SK-N-SH (cell line): ENCODE measurements around the gene NUMA1. TPM values are rescaled to one million over a fixed set of nuclear protein-coding genes. Genes with fewer than 3 reads are reported as not detected.
A peak's percentile ranks its signal among the peaks of the same experiment; 100 is the strongest.

Experiments
- CTCF ChIA-PET: fragments of 300-600, 350-600 bp; formaldehyde crosslinking; extraction: SDS; loops from one replicate; lab custom pipeline; 2021; lab: Yijun Ruan, JAX
- POLR2A ChIA-PET: fragments of 350-600 bp; sonication (Branson Sonifier 250); formaldehyde crosslinking; extraction: SDS; loops from one replicate; lab custom pipeline; 2020; ENCODE audit warnings: antibody characterized with exemption, inconsistent platforms; lab: Yijun Ruan, JAX
- DNase-seq: peaks from one replicate; pipeline ENCODE4 v3.0.0; 2012
- H2AFZ ChIP-seq: fragments of 200-600 bp; sonication (generic); 2 replicates; pipeline ENCODE4 v1.8.1; 2016; ENCODE audit warnings: antibody characterized with exemption, mild to moderate bottlenecking, low read depth
- H3F3A ChIP-seq: fragments of 200-600 bp; sonication (generic); replicated peaks from 2 replicates; pipeline ENCODE3; 2016; ENCODE audit warnings: antibody characterized with exemption, mild to moderate bottlenecking; ENCODE audit not compliant: insufficient read depth
- H3K27ac ChIP-seq, 2 experiments: fragments of 200-500 bp in 1 of 2; fragments of 200-600 bp in 1 of 2; sonication (Bioruptor generic) in 1 of 2; sonication (generic), shearing (Covaris generic) in 1 of 2; 2 replicates each; pipeline versions ENCODE4 v1.5.1 to v1.6.1; 2014 to 2016; ENCODE audit warnings: low read depth in 2 of 2, inconsistent platforms in 1 of 2, low read length in 1 of 2, mild to moderate bottlenecking in 1 of 2, mixed read lengths in 1 of 2
- H3K27me3 ChIP-seq: fragments of 200-600 bp; sonication (generic), shearing (Covaris generic); 2 replicates; pipeline ENCODE4 v1.6.1; 2016; ENCODE audit warnings: mixed run types; ENCODE audit not compliant: insufficient read depth
- H3K36me3 ChIP-seq, 2 experiments: fragments of 200-500 bp in 1 of 2; fragments of 200-600 bp in 1 of 2; sonication (Bioruptor generic) in 1 of 2; sonication (generic) in 1 of 2; replicated peaks in 1 of 2; 2 replicates each; pipeline versions ENCODE3 to v1.5.1; 2014 to 2016; ENCODE audit warnings: low read length in 1 of 2, mild to moderate bottlenecking in 1 of 2; ENCODE audit not compliant: insufficient read depth in 2 of 2, control insufficient read depth in 1 of 2
- H3K4me1 ChIP-seq, 2 experiments: fragments of 200-500 bp in 1 of 2; fragments of 200-600 bp in 1 of 2; sonication (Bioruptor generic) in 1 of 2; sonication (generic), shearing (Covaris generic) in 1 of 2; 2 replicates each; pipeline versions ENCODE4 v1.5.1 to v1.6.1; 2014 to 2016; ENCODE audit warnings: low read depth in 1 of 2, low read length in 1 of 2, mixed run types in 1 of 2; ENCODE audit not compliant: insufficient read depth in 2 of 2, control insufficient read depth in 1 of 2
- H3K4me2 ChIP-seq: fragments of 200-600 bp; sonication (generic), shearing (Covaris generic); 2 replicates; pipeline ENCODE4 v1.6.1; 2017; ENCODE audit warnings: mixed run types
- H3K4me3 ChIP-seq, 2 experiments: fragments of 200-500 bp in 1 of 2; fragments of 200-600 bp in 1 of 2; sonication (Bioruptor generic) in 1 of 2; sonication (generic), shearing (Covaris generic) in 1 of 2; 2 replicates each; pipeline versions ENCODE4 v1.5.1 to v1.8.1; 2014 to 2016; ENCODE audit warnings: low read depth in 2 of 2, inconsistent platforms in 1 of 2, low read length in 1 of 2, mild to moderate bottlenecking in 1 of 2, mixed read lengths in 1 of 2, moderate library complexity in 1 of 2
- H3K79me2 ChIP-seq: fragments of 200-600 bp; sonication (generic); 2 replicates; pipeline ENCODE4 v1.8.1; 2017; ENCODE audit warnings: mild to moderate bottlenecking; ENCODE audit not compliant: insufficient read depth
- H3K9ac ChIP-seq: fragments of 200-600 bp; sonication (generic); 2 replicates; pipeline ENCODE4 v1.6.1; 2017; ENCODE audit warnings: mixed run types
- H3K9me2 ChIP-seq: fragments of 200-600 bp; sonication (generic); 2 replicates; pipeline ENCODE4 v1.6.1; 2017; ENCODE audit warnings: mixed run types
- H3K9me3 ChIP-seq: fragments of 200-600 bp; sonication (generic); 2 replicates; pipeline ENCODE4 v1.6.1; 2017; ENCODE audit warnings: mixed run types, mild to moderate bottlenecking, moderate library complexity
- H4K20me1 ChIP-seq: fragments of 200-600 bp; sonication (generic); 2 replicates; pipeline ENCODE4 v1.6.1; 2017; ENCODE audit warnings: mild to moderate bottlenecking, mixed run types; ENCODE audit not compliant: insufficient read depth
- ELF1 ChIP-seq: IDR thresholded peaks from 2 replicates; pipeline ENCODE4 v1.4.0; 2012
- EP300 ChIP-seq, 2 experiments: IDR thresholded peaks; 2 replicates each; pipeline versions ENCODE4 v1.4.0 to v1.6.1; 2012; ENCODE audit warnings: borderline replicate concordance in 1 of 2, low read depth in 1 of 2, low read length in 1 of 2
- EZH2phosphoT487 ChIP-seq: fragments of 200-600 bp; sonication (generic); IDR thresholded peaks from 2 replicates; pipeline ENCODE4 v1.6.1; 2017; ENCODE audit warnings: low read depth, mixed run types, mild to moderate bottlenecking, antibody characterized with exemption, moderate library complexity, borderline replicate concordance
- FOXJ3 ChIP-seq: sonication (generic); formaldehyde crosslinking; IDR thresholded peaks from 2 replicates; pipeline ENCODE4 v1.5.1; 2020; ENCODE audit warnings: mild to moderate bottlenecking, missing genetic modification reagents
- JUND ChIP-seq: IDR thresholded peaks from 2 replicates; pipeline ENCODE4 v1.4.0; 2012
- MXI1 ChIP-seq: IDR thresholded peaks from 2 replicates; pipeline ENCODE4 v1.6.1; 2012; ENCODE audit warnings: mild to moderate bottlenecking, low read depth, low read length, improper control_type of control experiment
- NFIC ChIP-seq: IDR thresholded peaks from 2 replicates; pipeline ENCODE4 v1.4.0; 2012; ENCODE audit warnings: borderline replicate concordance
- NRF1 ChIP-seq: IDR thresholded peaks from 2 replicates; pipeline ENCODE4 v1.6.1; 2012; ENCODE audit warnings: low read depth, mild to moderate bottlenecking, low read length
- RFX5 ChIP-seq: IDR thresholded peaks from 2 replicates; pipeline ENCODE4 v1.6.1; 2012; ENCODE audit warnings: mild to moderate bottlenecking, improper control_type of control experiment, low read length
- SIN3A ChIP-seq: IDR thresholded peaks from 2 replicates; pipeline ENCODE4 v1.6.1; 2012; ENCODE audit warnings: low read depth, mild to moderate bottlenecking, low read length, moderate library complexity, borderline replicate concordance
- SMC3 ChIP-seq: IDR thresholded peaks from 2 replicates; pipeline ENCODE4 v1.6.1; 2012; ENCODE audit warnings: low read depth, low read length, improper control_type of control experiment
- TCF12 ChIP-seq: IDR thresholded peaks from 2 replicates; pipeline ENCODE4 v1.4.0; 2012
- YY1 ChIP-seq: IDR thresholded peaks from 2 replicates; pipeline ENCODE4 v1.4.0; 2012; ENCODE audit warnings: low read depth, mild to moderate bottlenecking
- WGBS: methylation state at CpG from one replicate; pipeline ENCODE4 v1.1.6; 2017; ENCODE audit warnings: low lambda C conversion rate; 5-methylcytosine and 5-hydroxymethylcytosine counted together
- polyA plus RNA-seq, 3 experiments: library from polyadenylated mRNA; depleted of rRNA; stranded (reverse); fragments of >200 nt; gene quantifications; 2 replicates each; pipeline ENCODE4 v1.2.3, GENCODE V29; 2012
- TF ChIP-seq, protein P1 (sequence below): IDR thresholded peaks from 2 replicates; pipeline ENCODE4 v1.4.0; 2012; ENCODE audit warnings: low read depth, borderline replicate concordance
- TF ChIP-seq, protein P2 (sequence below): IDR thresholded peaks from 2 replicates; pipeline ENCODE4 v1.4.0; 2012; ENCODE audit warnings: low read depth
- TF ChIP-seq, protein P3 (sequence below): fragments of 200-600 bp; sonication (generic); IDR thresholded peaks from 2 replicates; pipeline ENCODE4 v1.6.1; 2017; ENCODE audit warnings: antibody characterized with exemption, mild to moderate bottlenecking, moderate library complexity
- TF ChIP-seq, protein P4 (sequence below): IDR thresholded peaks from 2 replicates; pipeline ENCODE4 v1.6.1; 2012; ENCODE audit warnings: mild to moderate bottlenecking, low read depth, low read length, moderate library complexity

NUMA1 gene
- polyA plus RNA-seq, 1 of the 3 experiments (the other 2 are of a cell fraction) = 111 TPM

DNA sequence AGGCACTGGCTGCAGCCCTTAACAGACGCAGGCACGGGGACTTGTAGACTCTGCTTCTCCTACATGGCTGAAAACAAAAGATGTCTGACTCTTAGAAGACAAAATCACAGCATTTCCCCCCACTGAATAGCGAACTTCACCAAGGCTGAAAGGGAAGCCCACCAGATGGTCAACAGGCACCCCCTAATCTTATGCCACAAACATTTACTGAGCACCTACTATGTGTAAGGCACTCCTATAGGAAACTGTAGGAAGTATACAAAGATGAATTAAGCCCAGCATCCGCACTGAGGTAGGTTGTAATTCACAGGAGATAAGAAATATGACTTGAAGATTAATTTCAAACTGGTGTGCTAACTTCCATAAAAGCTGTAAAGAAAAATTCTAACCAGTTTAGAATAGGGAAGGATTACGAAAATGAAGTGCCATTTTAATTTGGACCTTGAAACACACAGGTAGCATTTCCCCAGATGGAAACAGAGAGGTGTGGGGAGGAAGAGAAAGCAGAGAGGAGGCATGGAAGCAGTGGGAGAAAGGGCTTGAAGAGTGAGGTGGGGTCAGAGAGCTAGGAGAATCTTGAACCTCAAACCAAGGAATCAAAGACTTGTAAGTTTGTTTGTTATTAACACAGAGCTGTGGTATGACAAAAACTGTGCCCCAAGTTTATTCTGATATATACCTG lies 38.1 kb downstream of the NUMA1 start:
- H3K4me3 ChIP-seq = peak overlapping the region; percentile 64 to 67
- H3K27me3 ChIP-seq = no peaks in the 10 kb centered on the region
- peaks cover 94% of the 10 kb centered on the region for H3K79me2 ChIP-seq
- H3F3A ChIP-seq = peaks cover 18% of the 10 kb centered on the region
- peak overlapping the region; percentile 93 for H2AFZ ChIP-seq
- peak overlapping the region; percentile 91 for H3K4me2 ChIP-seq
- H3K9me3 ChIP-seq = no peaks in the 10 kb centered on the region
- no peak for TF ChIP-seq EZH2phosphoT487
- no peak for TF ChIP-seq JUND
- no peak for TF ChIP-seq FOXJ3 (CRISPR knock-in tag)
- TF ChIP-seq TCF12 = no peak
- no peak for TF ChIP-seq RFX5
- TF ChIP-seq, protein P1, sequence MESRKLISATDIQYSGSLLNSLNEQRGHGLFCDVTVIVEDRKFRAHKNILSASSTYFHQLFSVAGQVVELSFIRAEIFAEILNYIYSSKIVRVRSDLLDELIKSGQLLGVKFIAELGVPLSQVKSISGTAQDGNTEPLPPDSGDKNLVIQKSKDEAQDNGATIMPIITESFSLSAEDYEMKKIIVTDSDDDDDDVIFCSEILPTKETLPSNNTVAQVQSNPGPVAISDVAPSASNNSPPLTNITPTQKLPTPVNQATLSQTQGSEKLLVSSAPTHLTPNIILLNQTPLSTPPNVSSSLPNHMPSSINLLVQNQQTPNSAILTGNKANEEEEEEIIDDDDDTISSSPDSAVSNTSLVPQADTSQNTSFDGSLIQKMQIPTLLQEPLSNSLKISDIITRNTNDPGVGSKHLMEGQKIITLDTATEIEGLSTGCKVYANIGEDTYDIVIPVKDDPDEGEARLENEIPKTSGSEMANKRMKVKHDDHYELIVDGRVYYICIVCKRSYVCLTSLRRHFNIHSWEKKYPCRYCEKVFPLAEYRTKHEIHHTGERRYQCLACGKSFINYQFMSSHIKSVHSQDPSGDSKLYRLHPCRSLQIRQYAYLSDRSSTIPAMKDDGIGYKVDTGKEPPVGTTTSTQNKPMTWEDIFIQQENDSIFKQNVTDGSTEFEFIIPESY = no peak
- TF ChIP-seq, protein P2, sequence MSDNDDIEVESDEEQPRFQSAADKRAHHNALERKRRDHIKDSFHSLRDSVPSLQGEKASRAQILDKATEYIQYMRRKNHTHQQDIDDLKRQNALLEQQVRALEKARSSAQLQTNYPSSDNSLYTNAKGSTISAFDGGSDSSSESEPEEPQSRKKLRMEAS = no peak
- H3K36me3 ChIP-seq = no peaks in the 10 kb centered on the region
- no peaks in the 10 kb centered on the region for H3K9me2 ChIP-seq
- WGBS = 24% methylated on average over 5 of the region's 5 CpGs
- peaks cover 18 to 41% of the 10 kb centered on the region in 2 experiments for H3K4me1 ChIP-seq
- peaks cover 11% of the 10 kb centered on the region for H4K20me1 ChIP-seq
- ChIA-PET POLR2A (interaction anchor here (0.6 to 1.6 kb wide), 6 partner anchors 8 to 70 kb away, joined by 3 to 7 read pairs (median 3); no protein-coding TSS in a partner anchor), CTCF (interaction anchor here (1.0 to 5.2 kb wide), 6 partner anchors 11 to 549 kb away, joined by 3 to 22 read pairs (median 8); no protein-coding TSS in a partner anchor)
- peak overlapping the region; percentile 97 to 99 for H3K27ac ChIP-seq
- peak overlapping the region; percentile 84 for H3K9ac ChIP-seq
- DNase-seq = no peak

DNA sequence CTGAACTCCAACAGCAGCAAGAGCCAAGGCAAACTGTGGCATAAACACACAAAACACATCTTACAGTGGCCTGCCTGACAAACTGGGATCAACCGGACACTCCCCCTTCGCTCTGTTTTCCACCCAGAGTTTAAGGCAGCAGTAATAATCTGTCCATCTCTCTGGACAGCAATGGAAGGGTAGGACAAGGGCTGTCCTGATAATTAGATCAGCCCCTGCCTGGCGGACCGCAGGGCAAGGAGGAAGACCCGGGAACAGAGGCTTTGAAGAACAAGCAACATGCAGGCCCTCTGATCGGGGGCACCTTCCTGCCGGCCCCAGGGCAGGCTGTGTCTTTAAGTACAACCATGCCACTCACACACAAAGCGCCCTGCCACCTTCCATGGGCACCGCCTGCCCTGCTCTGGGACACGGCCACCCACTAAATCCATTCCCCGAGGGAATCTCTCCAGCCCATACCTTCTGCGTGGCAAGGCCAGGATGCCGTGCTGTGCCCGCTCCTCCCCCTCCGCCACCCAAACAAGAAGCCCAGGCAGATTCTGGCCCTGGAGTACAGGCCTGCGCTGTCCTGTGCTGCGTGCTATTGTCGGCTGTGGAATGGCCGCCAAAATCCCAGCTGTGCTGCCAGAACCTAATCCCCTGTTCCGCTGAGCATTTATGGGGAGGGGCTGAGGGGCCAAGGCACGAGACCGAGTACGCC lies 38.8 kb downstream of the NUMA1 start:
- Histone ChIP-seq H3K27me3 (no peaks in the 10 kb centered on the region), H3K36me3 (peaks cover under 1 to 1% of the 10 kb centered on the region in 2 experiments), H3F3A (peaks cover 18% of the 10 kb centered on the region), H3K9ac (peak overlapping the region; percentile 84), H3K9me3 (no peaks in the 10 kb centered on the region), H3K4me2 (peak overlapping the region; percentile 91), H3K27ac (peak overlapping the region; percentile 97 to 99), H3K4me1 (peaks cover 18 to 45% of the 10 kb centered on the region in 2 experiments), H2AFZ (peak overlapping the region; percentile 93), H3K79me2 (peaks cover 95% of the 10 kb centered on the region), H3K9me2 (no peaks in the 10 kb centered on the region), H4K20me1 (peaks cover 16% of the 10 kb centered on the region), H3K4me3 (peak overlapping the region; percentile 64 to 67)
- ChIA-PET CTCF (interaction anchor here (1.0 to 5.2 kb wide), 8 partner anchors 12 to 548 kb away, joined by 3 to 30 read pairs (median 8); partner anchors contain the start of gene CLPB), POLR2A (interaction anchor here (0.6 to 4.0 kb wide), 10 partner anchors 11 to 370 kb away, joined by 3 to 21 read pairs (median 6); partner anchors contain the start of genes ANAPC15 and LRRC51)
- peak; percentile 77 for DNase-seq
- 1% methylated on average over 13 of the region's 23 CpGs for WGBS
- no peak for TF ChIP-seq NRF1
- no peak for TF ChIP-seq JUND
- TF ChIP-seq YY1 = peak; percentile 83
- TF ChIP-seq FOXJ3 (CRISPR knock-in tag) = peak; percentile 88
- TF ChIP-seq SIN3A = 0 out of 2 replicates have a peak, but pooled peaks have one; percentile 16
- TF ChIP-seq, protein P3, sequence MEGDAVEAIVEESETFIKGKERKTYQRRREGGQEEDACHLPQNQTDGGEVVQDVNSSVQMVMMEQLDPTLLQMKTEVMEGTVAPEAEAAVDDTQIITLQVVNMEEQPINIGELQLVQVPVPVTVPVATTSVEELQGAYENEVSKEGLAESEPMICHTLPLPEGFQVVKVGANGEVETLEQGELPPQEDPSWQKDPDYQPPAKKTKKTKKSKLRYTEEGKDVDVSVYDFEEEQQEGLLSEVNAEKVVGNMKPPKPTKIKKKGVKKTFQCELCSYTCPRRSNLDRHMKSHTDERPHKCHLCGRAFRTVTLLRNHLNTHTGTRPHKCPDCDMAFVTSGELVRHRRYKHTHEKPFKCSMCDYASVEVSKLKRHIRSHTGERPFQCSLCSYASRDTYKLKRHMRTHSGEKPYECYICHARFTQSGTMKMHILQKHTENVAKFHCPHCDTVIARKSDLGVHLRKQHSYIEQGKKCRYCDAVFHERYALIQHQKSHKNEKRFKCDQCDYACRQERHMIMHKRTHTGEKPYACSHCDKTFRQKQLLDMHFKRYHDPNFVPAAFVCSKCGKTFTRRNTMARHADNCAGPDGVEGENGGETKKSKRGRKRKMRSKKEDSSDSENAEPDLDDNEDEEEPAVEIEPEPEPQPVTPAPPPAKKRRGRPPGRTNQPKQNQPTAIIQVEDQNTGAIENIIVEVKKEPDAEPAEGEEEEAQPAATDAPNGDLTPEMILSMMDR = no peak
- TF ChIP-seq EP300 (IDR thresholded peaks at IDR 0.05; ENCODE audit: borderline replicate concordance in 1 of 2, low read depth in 1 of 2, low read length in 1 of 2) = peak in 1 of 2 experiments; percentile 58; a peak in 2 of 4 replicates
- TF ChIP-seq, protein P4, sequence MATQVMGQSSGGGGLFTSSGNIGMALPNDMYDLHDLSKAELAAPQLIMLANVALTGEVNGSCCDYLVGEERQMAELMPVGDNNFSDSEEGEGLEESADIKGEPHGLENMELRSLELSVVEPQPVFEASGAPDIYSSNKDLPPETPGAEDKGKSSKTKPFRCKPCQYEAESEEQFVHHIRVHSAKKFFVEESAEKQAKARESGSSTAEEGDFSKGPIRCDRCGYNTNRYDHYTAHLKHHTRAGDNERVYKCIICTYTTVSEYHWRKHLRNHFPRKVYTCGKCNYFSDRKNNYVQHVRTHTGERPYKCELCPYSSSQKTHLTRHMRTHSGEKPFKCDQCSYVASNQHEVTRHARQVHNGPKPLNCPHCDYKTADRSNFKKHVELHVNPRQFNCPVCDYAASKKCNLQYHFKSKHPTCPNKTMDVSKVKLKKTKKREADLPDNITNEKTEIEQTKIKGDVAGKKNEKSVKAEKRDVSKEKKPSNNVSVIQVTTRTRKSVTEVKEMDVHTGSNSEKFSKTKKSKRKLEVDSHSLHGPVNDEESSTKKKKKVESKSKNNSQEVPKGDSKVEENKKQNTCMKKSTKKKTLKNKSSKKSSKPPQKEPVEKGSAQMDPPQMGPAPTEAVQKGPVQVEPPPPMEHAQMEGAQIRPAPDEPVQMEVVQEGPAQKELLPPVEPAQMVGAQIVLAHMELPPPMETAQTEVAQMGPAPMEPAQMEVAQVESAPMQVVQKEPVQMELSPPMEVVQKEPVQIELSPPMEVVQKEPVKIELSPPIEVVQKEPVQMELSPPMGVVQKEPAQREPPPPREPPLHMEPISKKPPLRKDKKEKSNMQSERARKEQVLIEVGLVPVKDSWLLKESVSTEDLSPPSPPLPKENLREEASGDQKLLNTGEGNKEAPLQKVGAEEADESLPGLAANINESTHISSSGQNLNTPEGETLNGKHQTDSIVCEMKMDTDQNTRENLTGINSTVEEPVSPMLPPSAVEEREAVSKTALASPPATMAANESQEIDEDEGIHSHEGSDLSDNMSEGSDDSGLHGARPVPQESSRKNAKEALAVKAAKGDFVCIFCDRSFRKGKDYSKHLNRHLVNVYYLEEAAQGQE = no peak
- 0 out of 2 replicates have a peak, but pooled peaks have one; percentile 1 for TF ChIP-seq SMC3
- TF ChIP-seq ELF1 = no peak
- TF ChIP-seq NFIC = 0 out of 2 replicates have a peak, but pooled peaks have one; percentile 12
- peak; percentile 68 for TF ChIP-seq MXI1
